ENCODE measurements around the gene MFAP2. TPM values are rescaled to one million over a fixed set of nuclear protein-coding genes. Genes with fewer than 3 reads are reported as not detected.
"Not testable (repeated sequence)": the region's sequence is repeated elsewhere in the genome, so short reads cannot be mapped to it uniquely, and the experiment has no call there.

The MFAP2 gene
- total and polyA plus RNA-seq, 2 experiments from 2014 or later = 129 to 255 TPM

GRCh38 chr1:16964169-16964568, 16.3 kb downstream of the MFAP2 start:
- not testable (repeated sequence) for H3K27ac ChIP-seq (ENCODE audit: low read depth); H3K4me1 Mint-ChIP-seq; H3K9me2 ChIP-seq (ENCODE audit: insufficient read depth); H3K4me2 ChIP-seq; H3K4me1 ChIP-seq (ENCODE audit: insufficient read depth); H3K27ac Mint-ChIP-seq; H3K27me3 ChIP-seq (ENCODE audit: insufficient read depth); H3K36me3 ChIP-seq (ENCODE audit: insufficient read depth); H3K79me2 ChIP-seq (replicated peaks; ENCODE audit: insufficient read depth); H3K4me3 ChIP-seq; H4K20me1 ChIP-seq (replicated peaks; ENCODE audit: insufficient read depth); ATAC-seq; DNase-seq (ENCODE audit: low spot score); H3K4me3 Mint-ChIP-seq; H3K27me3 Mint-ChIP-seq (ENCODE audit: insufficient read depth, low read depth, poor library complexity); H2AFZ ChIP-seq; H3K9me3 Mint-ChIP-seq
- peaks cover 37% of the 10 kb centered on the region for H3K36me3 Mint-ChIP-seq (ENCODE audit: low read depth)
- peaks cover 14% of the 10 kb centered on the region; the same call in 1 of the 2 replicates for H3F3A ChIP-seq (replicated peaks; ENCODE audit: low read depth)

GRCh38 chr1:16961297-16962133, 18.9 kb downstream of the MFAP2 start:
- Mint-ChIP-seq H3K36me3 (ENCODE audit: low read depth) (peaks cover 29% of the 10 kb centered on the region), H3K27ac (no peak overlapping the region), H3K4me3 (peak overlapping the region; percentile 59), H3K27me3 (ENCODE audit: insufficient read depth, low read depth, poor library complexity) (peaks cover 8% of the 10 kb centered on the region), H3K9me3 (no peaks in the 10 kb centered on the region), H3K4me1 (peaks cover 5% of the 10 kb centered on the region)
- DNase-seq (ENCODE audit: low spot score) (no peak), ATAC-seq (no peak)
- 0 out of 2 replicates have a peak, but pooled peaks cover 3% of the 10 kb centered on the region for H4K20me1 ChIP-seq (replicated peaks; ENCODE audit: insufficient read depth)
- no peak overlapping the region for H2AFZ ChIP-seq
- H3K27me3 ChIP-seq (ENCODE audit: insufficient read depth) = no peaks in the 10 kb centered on the region
- H3F3A ChIP-seq (replicated peaks; ENCODE audit: low read depth) = peaks cover 18% of the 10 kb centered on the region; the same call in 1 of the 2 replicates
- H3K36me3 ChIP-seq (ENCODE audit: insufficient read depth) = peaks cover 4% of the 10 kb centered on the region; the same call in 1 of the 2 replicates
- no peaks in the 10 kb centered on the region for H3K9me2 ChIP-seq (ENCODE audit: insufficient read depth)
- no peak overlapping the region for H3K27ac ChIP-seq (ENCODE audit: low read depth)
- H3K4me3 ChIP-seq = peak overlapping the region; percentile 46; the same call in 1 of the 2 replicates
- peak overlapping the region; percentile 51; the same call in 1 of the 2 replicates for H3K4me2 ChIP-seq
- H3K79me2 ChIP-seq (replicated peaks; ENCODE audit: insufficient read depth) = 0 out of 2 replicates have a peak, but pooled peaks cover 2% of the 10 kb centered on the region
- H3K4me1 ChIP-seq (ENCODE audit: insufficient read depth) = no peaks in the 10 kb centered on the region; the same call in 1 of the 2 replicates
- TF ChIP-seq REST (IDR thresholded peaks at IDR 0.05; ENCODE audit: unreplicated experiment) (no peak), ZNF462 (CRISPR knock-in tag; IDR thresholded peaks at IDR 0.05) (no peak), STAT1 (IDR thresholded peaks at IDR 0.05; ENCODE audit: unreplicated experiment) (no peak), JUNB (IDR thresholded peaks at IDR 0.05; ENCODE audit: unreplicated experiment) (no peak), CREB1 (CRISPR knock-in tag; IDR thresholded peaks at IDR 0.05; ENCODE audit: low read depth) (no peak), ZNF331 (CRISPR knock-in tag; IDR thresholded peaks at IDR 0.05; ENCODE audit: low read depth) (no peak), CTCF (conservative IDR thresholded peaks at IDR 0.05; ENCODE audit: low read depth in 2 of 2) (no peak), EZH2 (IDR thresholded peaks at IDR 0.05; ENCODE audit: low read depth, unreplicated experiment) (no peak)
